Measurements from ENCODE around the gene AP2S1.
"Not testable (repeated sequence)": the region's sequence is repeated elsewhere in the genome, so short reads cannot be mapped to it uniquely, and the experiment has no call there.

- not testable (repeated sequence) for TF ChIP-seq RXRA (IDR thresholded peaks at IDR 0.05; ENCODE audit: insufficient read depth, low read depth, low read length); SIRT6 (IDR thresholded peaks at IDR 0.05; ENCODE audit: low read length); BRCA1 (IDR thresholded peaks at IDR 0.05; ENCODE audit: low read depth, low read length); EGR1 (IDR thresholded peaks at IDR 0.05; ENCODE audit: borderline replicate concordance, low read depth, low read length); TAF1 (IDR thresholded peaks at IDR 0.05; ENCODE audit: low read depth, low read length); SP1 (IDR thresholded peaks at IDR 0.05; ENCODE audit: low read depth, low read length)
These were observed 46.2 kb downstream of the AP2S1 start for GRCh38 chr19:46804432-46804831.

Measured in H1 (cell line).